ENCODE results near the gene ALDOC. TPM values are rescaled to one million over a fixed set of nuclear protein-coding genes. Genes with fewer than 3 reads are reported as not detected.

Gene ALDOC
- total and polyA plus RNA-seq, 2 experiments from 2014 or later = 33.5 to 157 TPM

- no peaks in the 10 kb centered on the region for H3K9me3 Mint-ChIP-seq
- peaks cover 10% of the 10 kb centered on the region for H3K27me3 Mint-ChIP-seq (ENCODE audit: insufficient read depth, low read depth, poor library complexity)
- H4K20me1 ChIP-seq (replicated peaks; ENCODE audit: insufficient read depth) = no peaks in the 10 kb centered on the region
- H3K27ac ChIP-seq (ENCODE audit: low read depth) = no peak overlapping the region
- H3K9me2 ChIP-seq (ENCODE audit: insufficient read depth) = no peaks in the 10 kb centered on the region
- H3K36me3 ChIP-seq (ENCODE audit: insufficient read depth) = no peaks in the 10 kb centered on the region
- no peak overlapping the region for H2AFZ ChIP-seq
- H3K79me2 ChIP-seq (replicated peaks; ENCODE audit: insufficient read depth) = no peaks in the 10 kb centered on the region
- DNase-seq (ENCODE audit: low spot score) (no peak), ATAC-seq (no peak)
- no peaks in the 10 kb centered on the region for H3K36me3 Mint-ChIP-seq (ENCODE audit: low read depth)
- no peaks in the 10 kb centered on the region for H3K27me3 ChIP-seq (ENCODE audit: insufficient read depth)
- no peaks in the 10 kb centered on the region; the same call in 1 of the 2 replicates for H3K4me1 ChIP-seq (ENCODE audit: insufficient read depth)
- H3K4me2 ChIP-seq = no peak overlapping the region
- H3F3A ChIP-seq (replicated peaks; ENCODE audit: low read depth) = no peaks in the 10 kb centered on the region
- no peak overlapping the region for H3K4me3 ChIP-seq
- H3K4me1 Mint-ChIP-seq = 0 out of 3 replicates have a peak, but pooled peaks cover 3% of the 10 kb centered on the region
- H3K27ac Mint-ChIP-seq = no peak overlapping the region
- H3K4me3 Mint-ChIP-seq = no peak overlapping the region
- TF ChIP-seq STAT1 (IDR thresholded peaks at IDR 0.05; ENCODE audit: unreplicated experiment) (no peak), JUNB (IDR thresholded peaks at IDR 0.05; ENCODE audit: unreplicated experiment) (no peak), ZNF331 (CRISPR knock-in tag; IDR thresholded peaks at IDR 0.05; ENCODE audit: low read depth) (no peak), POLR2AphosphoS5 (IDR thresholded peaks at IDR 0.05; ENCODE audit: low read depth) (no peak), NANOG (IDR thresholded peaks at IDR 0.05; ENCODE audit: borderline replicate concordance) (no peak), EZH2 (IDR thresholded peaks at IDR 0.05; ENCODE audit: low read depth, unreplicated experiment) (no peak), REST (IDR thresholded peaks at IDR 0.05; ENCODE audit: unreplicated experiment) (no peak), ZNF114 (CRISPR knock-in tag; IDR thresholded peaks at IDR 0.05) (no peak), ETS1 (IDR thresholded peaks at IDR 0.05) (no peak), ZNF462 (CRISPR knock-in tag; IDR thresholded peaks at IDR 0.05) (no peak)
Observed at GRCh38 chr17:28536532-28537218, 40.0 kb downstream of the ALDOC start.
